Activated CD4-positive, alpha-beta memory T cell treated with anti-CD3 and anti-CD28 coated beads, Interleukin-2, amount 10 ng/mL, durations not matched to agents 7 days and 5 days (primary cell): ENCODE results near the gene STARD10. TPM values are rescaled to one million over a fixed set of nuclear protein-coding genes. Genes with fewer than 3 reads are reported as not detected.
A peak's percentile ranks its signal among the peaks of the same experiment; 100 is the strongest.

Source experiments
- CTCF ChIA-PET: fragments of 350-600 bp; sonication (Branson Sonifier 250); formaldehyde crosslinking; loops from one replicate; lab custom pipeline; 2021; ENCODE audit warnings: antibody characterized with exemption, inconsistent platforms; lab: Charles Lee
- POLR2A ChIA-PET: fragments of 350-600 bp; sonication (Branson Sonifier 250); formaldehyde crosslinking; loops from one replicate; lab custom pipeline; 2021; ENCODE audit warnings: antibody characterized with exemption; lab: Charles Lee
- DNase-seq: peaks from one replicate; pipeline ENCODE4 v3.0.0-alpha.2; 2020
- H3K27ac Mint-ChIP-seq: one replicate; pipeline ENCODE4 v1.8.0; 2021; ENCODE audit warnings: mild to moderate bottlenecking, mixed read lengths
- H3K27me3 Mint-ChIP-seq: one replicate; pipeline ENCODE4 v1.8.0; 2021; ENCODE audit warnings: mixed read lengths
- H3K36me3 Mint-ChIP-seq: one replicate; pipeline ENCODE4 v1.8.0; 2021; ENCODE audit warnings: low read depth, mixed read lengths
- H3K4me1 Mint-ChIP-seq: one replicate; pipeline ENCODE4 v1.8.0; 2021; ENCODE audit warnings: mixed read lengths
- H3K4me3 Mint-ChIP-seq: one replicate; pipeline ENCODE4 v1.8.0; 2021; ENCODE audit warnings: mild to moderate bottlenecking, mixed read lengths
- H3K9me3 Mint-ChIP-seq: one replicate; pipeline ENCODE4 v1.8.0; 2021; ENCODE audit warnings: mixed read lengths
- total RNA-seq, 2 experiments: library from RNA; stranded (reverse); gene quantifications; one replicate each; pipeline ENCODE4 v1.2.3, GENCODE V29; 2021

Gene STARD10
- total RNA-seq, 2 experiments from 2014 or later: 11.3 to 11.6 TPM

- Mint-ChIP-seq H3K27me3 (no peaks in the 10 kb centered on the region), H3K36me3 (no peaks in the 10 kb centered on the region), H3K4me1 (peaks cover 24% of the 10 kb centered on the region), H3K27ac (no peak overlapping the region), H3K9me3 (no peaks in the 10 kb centered on the region), H3K4me3 (no peak overlapping the region)
- no peak for DNase-seq
- ChIA-PET POLR2A (no interaction called here), CTCF (interaction anchor here (1.2 kb wide), 1 partner anchor 30 kb away, joined by 3 read pairs; the partner anchor contains the start of gene STARD10)
These were observed 29.3 kb downstream of the STARD10 start for GRCh38 chr11:72764503-72764902.

GRCh38 chr11:72763823-72764222 lies 30.0 kb downstream of the STARD10 start:
- H3K9me3 Mint-ChIP-seq: no peaks in the 10 kb centered on the region
- no peak overlapping the region for H3K4me3 Mint-ChIP-seq
- H3K27ac Mint-ChIP-seq: no peak overlapping the region
- CTCF ChIA-PET: no interaction called here
- no peak for DNase-seq
- H3K4me1 Mint-ChIP-seq: peaks cover 24% of the 10 kb centered on the region
- H3K27me3 Mint-ChIP-seq: no peaks in the 10 kb centered on the region
- no peaks in the 10 kb centered on the region for H3K36me3 Mint-ChIP-seq
- POLR2A ChIA-PET: no interaction called here

- H3K27ac Mint-ChIP-seq: no peak overlapping the region
- DNase-seq: peak; percentile 31
- H3K4me1 Mint-ChIP-seq: peaks cover 24% of the 10 kb centered on the region
- ChIA-PET CTCF (interaction anchor here (0.9 to 1.0 kb wide), 2 partner anchors 30 to 31 kb away, joined by 3 read pairs; no protein-coding TSS in a partner anchor), POLR2A (no interaction called here)
- no peaks in the 10 kb centered on the region for H3K9me3 Mint-ChIP-seq
- H3K36me3 Mint-ChIP-seq: no peaks in the 10 kb centered on the region
- no peak overlapping the region for H3K4me3 Mint-ChIP-seq
- no peaks in the 10 kb centered on the region for H3K27me3 Mint-ChIP-seq
These were observed 31.1 kb downstream of the STARD10 start for GRCh38 chr11:72762641-72763304.

- H3K27me3 Mint-ChIP-seq: no peaks in the 10 kb centered on the region
- POLR2A ChIA-PET: no interaction called here
- CTCF ChIA-PET: interaction anchor here (1.2 to 1.3 kb wide), 2 partner anchors 33 to 36 kb away, joined by 3 to 4 read pairs; no protein-coding TSS in a partner anchor
- H3K36me3 Mint-ChIP-seq: no peaks in the 10 kb centered on the region
- no peaks in the 10 kb centered on the region for H3K9me3 Mint-ChIP-seq
- no peak overlapping the region for H3K27ac Mint-ChIP-seq
- H3K4me1 Mint-ChIP-seq: peaks cover 24% of the 10 kb centered on the region
- no peak for DNase-seq
- H3K4me3 Mint-ChIP-seq: no peak overlapping the region
These were observed 33.1 kb downstream of the STARD10 start for GRCh38 chr11:72760539-72761405.

- H3K36me3 Mint-ChIP-seq: no peaks in the 10 kb centered on the region
- H3K9me3 Mint-ChIP-seq: no peaks in the 10 kb centered on the region
- peaks cover 24% of the 10 kb centered on the region for H3K4me1 Mint-ChIP-seq
- no peak overlapping the region for H3K4me3 Mint-ChIP-seq
- no peaks in the 10 kb centered on the region for H3K27me3 Mint-ChIP-seq
- ChIA-PET CTCF (interaction anchor here (1.3 kb wide), 1 partner anchor 35 kb away, joined by 3 read pairs; no protein-coding TSS in a partner anchor), POLR2A (no interaction called here)
- H3K27ac Mint-ChIP-seq: no peak overlapping the region
- no peak for DNase-seq
These were observed 34.3 kb downstream of the STARD10 start for GRCh38 chr11:72759468-72759985.

DNA sequence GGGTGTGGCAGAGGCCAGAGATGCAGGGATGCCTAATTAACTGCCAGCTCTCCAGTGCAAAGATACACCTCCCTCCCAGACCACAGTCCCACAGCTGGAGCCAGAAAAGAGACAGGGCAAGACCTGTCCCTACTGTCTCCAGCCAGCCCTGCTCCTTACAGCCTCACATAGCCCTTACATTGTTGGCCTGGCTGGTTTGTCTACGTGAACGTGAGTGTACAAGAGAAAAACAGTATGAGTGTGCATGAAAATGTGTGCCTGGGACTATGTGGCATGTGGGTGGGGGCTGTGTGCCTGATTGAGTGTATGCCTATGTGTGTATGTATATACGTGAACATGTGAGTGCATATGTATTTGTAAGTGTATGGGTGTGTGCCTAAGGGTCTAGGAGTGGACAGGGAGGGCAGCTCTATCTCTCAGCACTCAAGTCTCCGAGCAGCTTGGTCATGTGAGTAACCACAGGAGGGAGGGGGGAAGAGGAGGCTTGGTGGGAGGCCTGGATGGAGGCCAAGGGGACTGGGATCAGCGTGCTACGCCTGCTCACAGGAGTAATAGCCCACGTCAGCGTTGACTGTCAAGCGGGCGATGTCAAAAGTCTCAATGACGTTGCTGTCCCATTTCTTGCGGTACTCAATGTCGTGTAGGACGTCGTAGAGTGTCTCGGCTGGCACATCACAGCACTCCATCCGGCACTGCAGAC lies 35.0 kb downstream of the STARD10 start:
- CTCF ChIA-PET: no interaction called here
- Mint-ChIP-seq H3K27ac (no peak overlapping the region), H3K36me3 (no peaks in the 10 kb centered on the region), H3K4me3 (no peak overlapping the region), H3K4me1 (peaks cover 28% of the 10 kb centered on the region), H3K9me3 (no peaks in the 10 kb centered on the region), H3K27me3 (no peaks in the 10 kb centered on the region)
- POLR2A ChIA-PET: no interaction called here
- DNase-seq: no peak

GRCh38 chr11:72758304-72758689 lies 35.5 kb downstream of the STARD10 start:
- Mint-ChIP-seq H3K9me3 (no peaks in the 10 kb centered on the region), H3K4me1 (peaks cover 29% of the 10 kb centered on the region), H3K27ac (no peak overlapping the region), H3K27me3 (no peaks in the 10 kb centered on the region), H3K36me3 (no peaks in the 10 kb centered on the region), H3K4me3 (no peak overlapping the region)
- no peak for DNase-seq
- POLR2A ChIA-PET: no interaction called here
- CTCF ChIA-PET: no interaction called here

- no peak overlapping the region for H3K4me3 Mint-ChIP-seq
- H3K27ac Mint-ChIP-seq: no peak overlapping the region
- no peak for DNase-seq
- CTCF ChIA-PET: interaction anchor here (0.7 kb wide), 1 partner anchor 15 kb away, joined by 7 read pairs; no protein-coding TSS in a partner anchor
- no peaks in the 10 kb centered on the region for H3K27me3 Mint-ChIP-seq
- no peaks in the 10 kb centered on the region for H3K9me3 Mint-ChIP-seq
- POLR2A ChIA-PET: no interaction called here
- H3K36me3 Mint-ChIP-seq: no peaks in the 10 kb centered on the region
- H3K4me1 Mint-ChIP-seq: peaks cover 27% of the 10 kb centered on the region
These were observed 38.0 kb downstream of the STARD10 start for GRCh38 chr11:72755713-72756285.

GRCh38 chr11:72754544-72755155 lies 39.2 kb downstream of the STARD10 start:
- DNase-seq: no peak
- H3K9me3 Mint-ChIP-seq: no peaks in the 10 kb centered on the region
- H3K4me3 Mint-ChIP-seq: no peak overlapping the region
- ChIA-PET POLR2A (no interaction called here), CTCF (interaction anchor here (1.5 kb wide), 1 partner anchor 38 kb away, joined by 5 read pairs; no protein-coding TSS in a partner anchor)
- H3K4me1 Mint-ChIP-seq: peaks cover 34% of the 10 kb centered on the region
- H3K27me3 Mint-ChIP-seq: no peaks in the 10 kb centered on the region
- H3K27ac Mint-ChIP-seq: no peak overlapping the region
- no peaks in the 10 kb centered on the region for H3K36me3 Mint-ChIP-seq

- POLR2A ChIA-PET: no interaction called here
- CTCF ChIA-PET: interaction anchor here (1.5 kb wide), 1 partner anchor 39 kb away, joined by 5 read pairs; no protein-coding TSS in a partner anchor
- H3K4me1 Mint-ChIP-seq: peaks cover 35% of the 10 kb centered on the region
- H3K27ac Mint-ChIP-seq: no peak overlapping the region
- H3K4me3 Mint-ChIP-seq: no peak overlapping the region
- H3K36me3 Mint-ChIP-seq: no peaks in the 10 kb centered on the region
- DNase-seq: no peak
- H3K27me3 Mint-ChIP-seq: no peaks in the 10 kb centered on the region
- no peaks in the 10 kb centered on the region for H3K9me3 Mint-ChIP-seq
These were observed 39.7 kb downstream of the STARD10 start for GRCh38 chr11:72754149-72754543.

- Mint-ChIP-seq H3K27ac (no peak overlapping the region), H3K36me3 (peaks cover 4% of the 10 kb centered on the region), H3K4me3 (peak overlapping the region; percentile 85), H3K4me1 (peaks cover 40% of the 10 kb centered on the region), H3K27me3 (no peaks in the 10 kb centered on the region), H3K9me3 (no peaks in the 10 kb centered on the region)
- CTCF ChIA-PET: interaction anchor here (1.5 kb wide), 1 partner anchor 40 kb away, joined by 5 read pairs; no protein-coding TSS in a partner anchor
- POLR2A ChIA-PET: interaction anchor here (1.0 to 1.4 kb wide), 3 partner anchors 14 to 60 kb away, joined by 3 to 8 read pairs (median 3); no protein-coding TSS in a partner anchor
- DNase-seq: no peak
These were observed 40.3 kb downstream of the STARD10 start for GRCh38 chr11:72753341-72754148.
